ENCODE measurements around the gene KNOP1. TPM values are rescaled to one million over a fixed set of nuclear protein-coding genes. Genes with fewer than 3 reads are reported as not detected.

The KNOP1 gene
- total and polyA plus RNA-seq, 5 donors: 6.1 to 12.5 (median 8.6) TPM

GRCh38 chr16:19696328-19696727, 21.7 kb downstream of the KNOP1 start:
- intact Hi-C loops (cut with DNase I): loop anchor here in 1 of 4 donors (10.0 kb wide), 1 partner anchor 52 kb away; no protein-coding TSS in a partner anchor
- Histone ChIP-seq H3K27ac (ENCODE audit: low read length) (peak overlapping the region; percentile 98), H3K4me1 (ENCODE audit: control insufficient read depth, insufficient read depth, low read length) (peaks cover 18% of the 10 kb centered on the region), H3K27me3 (ENCODE audit: control insufficient read depth, insufficient read depth) (no peaks in the 10 kb centered on the region), H3K9me3 (ENCODE audit: control insufficient read depth, low read length) (no peaks in the 10 kb centered on the region), H3K4me3 (ENCODE audit: low read length) (no peak overlapping the region)
- WGBS: 3% methylated on average over 10 of the region's 10 CpGs
- DNase-seq: peak; percentile 83 to 90 (median 84)
- peak; percentile 66 to 73 for ATAC-seq

DNA sequence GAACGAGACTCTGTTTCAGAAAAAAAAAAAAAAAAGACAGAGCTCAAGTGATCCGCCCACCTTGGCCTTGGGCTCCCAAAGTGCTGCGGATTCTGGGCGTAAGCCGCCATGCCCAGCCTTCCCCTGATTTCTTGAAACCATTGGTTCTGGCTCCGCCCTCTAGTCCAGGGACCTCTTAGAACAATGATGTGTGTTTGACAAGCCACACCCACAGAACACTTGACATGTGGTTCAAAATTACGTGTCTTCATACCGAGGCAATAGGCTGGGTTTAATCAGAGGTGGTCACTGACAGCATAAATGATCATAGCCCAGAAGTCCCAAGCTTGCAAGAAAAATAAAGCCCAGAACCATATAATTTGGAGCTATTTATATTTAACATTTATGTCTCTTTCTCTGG, 23.0 kb downstream of the KNOP1 start:
- intact Hi-C loops (cut with DNase I): loop anchor here in 1 of 4 donors (10.0 kb wide), 1 partner anchor 50 kb away; no protein-coding TSS in a partner anchor
- Histone ChIP-seq H3K4me3 (ENCODE audit: low read length) (no peak overlapping the region), H3K4me1 (ENCODE audit: control insufficient read depth, insufficient read depth, low read length) (peaks cover 22% of the 10 kb centered on the region), H3K27ac (ENCODE audit: low read length) (no peak overlapping the region), H3K9me3 (ENCODE audit: control insufficient read depth, low read length) (no peaks in the 10 kb centered on the region), H3K27me3 (ENCODE audit: control insufficient read depth, insufficient read depth) (no peaks in the 10 kb centered on the region)
- 89% methylated on average over 8 of the region's 8 CpGs for WGBS
- ATAC-seq (no peak), DNase-seq (no peak)

DNA sequence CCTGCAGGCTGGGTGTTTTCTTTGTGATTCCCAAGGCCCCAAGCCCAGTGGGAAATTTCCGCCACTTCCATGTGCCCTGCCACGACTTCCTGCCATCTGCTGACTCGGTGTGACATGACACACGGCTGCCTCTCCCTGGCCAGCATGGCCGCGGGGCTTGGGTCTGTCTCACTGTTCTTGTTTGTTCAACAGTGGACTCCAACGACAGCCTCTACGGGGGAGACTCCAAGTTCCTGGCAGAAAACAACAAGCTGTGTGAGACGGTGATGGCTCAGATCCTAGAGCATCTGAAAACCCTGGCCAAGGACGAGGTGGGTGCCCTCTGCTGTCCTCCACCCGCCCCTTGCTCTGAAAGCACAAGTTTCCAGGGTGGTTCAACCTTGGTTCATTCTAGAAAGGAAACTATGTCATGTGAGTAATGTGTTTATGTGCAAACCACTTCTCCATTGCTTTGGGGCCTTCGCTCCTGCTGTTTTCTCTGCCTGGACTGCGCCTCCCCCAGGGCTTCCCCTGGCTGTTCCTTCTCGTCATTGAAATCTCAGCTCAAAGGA, 26.8 kb downstream of the KNOP1 start:
- H3K9me3 ChIP-seq (ENCODE audit: control insufficient read depth, low read length): no peaks in the 10 kb centered on the region
- H3K27me3 ChIP-seq (ENCODE audit: control insufficient read depth, insufficient read depth): no peaks in the 10 kb centered on the region
- 60% methylated on average over 14 of the region's 14 CpGs for WGBS
- H3K27ac ChIP-seq (ENCODE audit: low read length): peak overlapping the region; percentile 7
- ATAC-seq (peak; percentile 10 to 52), DNase-seq (peak in 1 of 3 donors; percentile 67)
- H3K4me3 ChIP-seq (ENCODE audit: low read length): no peak overlapping the region
- peaks cover 9% of the 10 kb centered on the region for H3K4me1 ChIP-seq (ENCODE audit: control insufficient read depth, insufficient read depth, low read length)
- intact Hi-C loops (cut with DNase I): loop anchor here in 1 of 4 donors (10.0 kb wide), 1 partner anchor 46 kb away; no protein-coding TSS in a partner anchor

DNA sequence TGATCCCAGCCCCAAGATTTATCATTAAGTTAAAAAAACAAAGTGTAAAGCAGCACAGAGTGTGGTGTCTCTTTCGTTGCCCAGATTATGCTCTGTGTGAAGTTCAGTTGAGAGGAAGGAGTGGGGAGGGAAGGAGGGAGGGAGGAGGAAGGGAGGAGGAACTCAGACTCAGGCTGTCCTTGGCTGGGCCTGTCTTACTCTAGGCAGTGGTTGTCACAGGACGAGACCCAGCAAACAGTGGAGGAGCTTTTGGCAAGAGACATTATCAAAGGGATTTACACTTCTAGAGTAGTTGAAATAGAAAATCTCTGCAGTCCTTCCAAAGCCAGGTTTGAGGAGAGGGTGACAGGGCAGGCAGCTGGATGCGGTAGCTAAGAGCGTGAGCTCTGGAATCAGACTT, 27.8 kb downstream of the KNOP1 start:
- DNase-seq (peak in 1 of 3 donors; percentile 64), ATAC-seq (peak; percentile 54 to 70)
- Histone ChIP-seq H3K27ac (ENCODE audit: low read length) (no peak overlapping the region), H3K4me1 (ENCODE audit: control insufficient read depth, insufficient read depth, low read length) (peaks cover 4% of the 10 kb centered on the region), H3K9me3 (ENCODE audit: control insufficient read depth, low read length) (no peaks in the 10 kb centered on the region), H3K27me3 (ENCODE audit: control insufficient read depth, insufficient read depth) (no peaks in the 10 kb centered on the region), H3K4me3 (ENCODE audit: low read length) (no peak overlapping the region)
- intact Hi-C loops (cut with DNase I): loop anchor here in 1 of 4 donors (10.0 kb wide), 1 partner anchor 45 kb away; no protein-coding TSS in a partner anchor
- 60% methylated on average over 4 of the region's 4 CpGs for WGBS

DNA sequence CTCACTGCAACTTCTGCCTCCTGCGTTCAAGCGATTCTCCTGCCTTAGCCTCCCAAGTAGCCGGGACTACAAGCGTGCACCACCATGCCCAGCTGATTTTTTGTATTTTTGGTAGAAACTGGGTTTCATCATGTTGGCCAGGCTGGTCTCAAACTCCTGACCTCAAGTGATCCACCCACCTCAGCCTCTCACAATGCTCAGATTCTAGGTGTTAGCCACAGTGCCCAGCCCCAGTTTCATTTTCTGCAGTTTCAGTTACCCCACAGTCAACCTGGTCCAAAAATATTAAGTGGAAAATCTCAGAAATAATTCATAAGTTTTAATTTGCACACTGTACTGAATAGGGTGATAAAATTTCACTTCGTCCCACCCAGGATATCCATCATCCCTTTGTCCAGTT, 28.7 kb downstream of the KNOP1 start:
- H3K9me3 ChIP-seq (ENCODE audit: control insufficient read depth, low read length): no peaks in the 10 kb centered on the region
- H3K27ac ChIP-seq (ENCODE audit: low read length): no peak overlapping the region
- H3K4me3 ChIP-seq (ENCODE audit: low read length): no peak overlapping the region
- no peaks in the 10 kb centered on the region for H3K27me3 ChIP-seq (ENCODE audit: control insufficient read depth, insufficient read depth)
- intact Hi-C loops (cut with DNase I): no loop called here
- ATAC-seq: no peak
- H3K4me1 ChIP-seq (ENCODE audit: control insufficient read depth, insufficient read depth, low read length): peaks cover 4% of the 10 kb centered on the region
- whole genome bisulfite sequencing: 97% methylated on average over 5 of the region's 5 CpGs
- no peak for DNase-seq

GRCh38 chr16:19688396-19689024, 29.5 kb downstream of the KNOP1 start:
- no peak overlapping the region for H3K4me3 ChIP-seq (ENCODE audit: low read length)
- DNase-seq (no peak), ATAC-seq (no peak)
- intact Hi-C loops (cut with DNase I): no loop called here
- H3K9me3 ChIP-seq (ENCODE audit: control insufficient read depth, low read length): no peaks in the 10 kb centered on the region
- H3K27me3 ChIP-seq (ENCODE audit: control insufficient read depth, insufficient read depth): no peaks in the 10 kb centered on the region
- WGBS: 93% methylated on average over 18 of the region's 18 CpGs
- H3K27ac ChIP-seq (ENCODE audit: low read length): no peak overlapping the region
- peaks cover 4% of the 10 kb centered on the region for H3K4me1 ChIP-seq (ENCODE audit: control insufficient read depth, insufficient read depth, low read length)

GRCh38 chr16:19687279-19687678, 30.7 kb downstream of the KNOP1 start:
- no peaks in the 10 kb centered on the region for H3K9me3 ChIP-seq (ENCODE audit: control insufficient read depth, low read length)
- no peak overlapping the region for H3K4me3 ChIP-seq (ENCODE audit: low read length)
- H3K27ac ChIP-seq (ENCODE audit: low read length): no peak overlapping the region
- DNase-seq (no peak), ATAC-seq (no peak)
- H3K27me3 ChIP-seq (ENCODE audit: control insufficient read depth, insufficient read depth): no peaks in the 10 kb centered on the region
- intact Hi-C loops (cut with DNase I): no loop called here
- H3K4me1 ChIP-seq (ENCODE audit: control insufficient read depth, insufficient read depth, low read length): peaks cover 4% of the 10 kb centered on the region
- 84% methylated on average over 7 of the region's 7 CpGs for WGBS

- ATAC-seq: no peak
- no peak overlapping the region for H3K27ac ChIP-seq (ENCODE audit: low read length)
- no peak overlapping the region for H3K4me3 ChIP-seq (ENCODE audit: low read length)
- WGBS: 98% methylated on average over 4 of the region's 4 CpGs
- no peaks in the 10 kb centered on the region for H3K9me3 ChIP-seq (ENCODE audit: control insufficient read depth, low read length)
- no peak for DNase-seq
- intact Hi-C loops (cut with DNase I): no loop called here
- peaks cover 1% of the 10 kb centered on the region for H3K4me1 ChIP-seq (ENCODE audit: control insufficient read depth, insufficient read depth, low read length)
- H3K27me3 ChIP-seq (ENCODE audit: control insufficient read depth, insufficient read depth): no peaks in the 10 kb centered on the region
These were observed 32.9 kb downstream of the KNOP1 start for GRCh38 chr16:19685176-19685575.

GRCh38 chr16:19683453-19684236, 34.4 kb downstream of the KNOP1 start:
- ATAC-seq (no peak), DNase-seq (no peak)
- Histone ChIP-seq H3K4me1 (ENCODE audit: control insufficient read depth, insufficient read depth, low read length) (no peaks in the 10 kb centered on the region), H3K9me3 (ENCODE audit: control insufficient read depth, low read length) (no peaks in the 10 kb centered on the region), H3K27me3 (ENCODE audit: control insufficient read depth, insufficient read depth) (no peaks in the 10 kb centered on the region), H3K27ac (ENCODE audit: low read length) (no peak overlapping the region), H3K4me3 (ENCODE audit: low read length) (no peak overlapping the region)
- 95% methylated on average over 6 of the region's 6 CpGs for WGBS
- intact Hi-C loops (cut with DNase I): no loop called here

GRCh38 chr16:19681637-19682036, 36.4 kb downstream of the KNOP1 start:
- ATAC-seq (no peak), DNase-seq (no peak)
- H3K9me3 ChIP-seq (ENCODE audit: control insufficient read depth, low read length): no peaks in the 10 kb centered on the region
- H3K4me3 ChIP-seq (ENCODE audit: low read length): no peak overlapping the region
- no peaks in the 10 kb centered on the region for H3K4me1 ChIP-seq (ENCODE audit: control insufficient read depth, insufficient read depth, low read length)
- 92% methylated on average over 12 of the region's 12 CpGs for WGBS
- intact Hi-C loops (cut with DNase I): no loop called here
- no peaks in the 10 kb centered on the region for H3K27me3 ChIP-seq (ENCODE audit: control insufficient read depth, insufficient read depth)
- H3K27ac ChIP-seq (ENCODE audit: low read length): no peak overlapping the region

GRCh38 chr16:19680881-19681340, 37.1 kb downstream of the KNOP1 start:
- peak in 1 of 2 donors; percentile 41 for ATAC-seq
- 79% methylated on average over 6 of the region's 6 CpGs for WGBS
- intact Hi-C loops (cut with DNase I): no loop called here
- DNase-seq: no peak
- H3K9me3 ChIP-seq (ENCODE audit: control insufficient read depth, low read length): no peaks in the 10 kb centered on the region
- H3K27me3 ChIP-seq (ENCODE audit: control insufficient read depth, insufficient read depth): no peaks in the 10 kb centered on the region
- no peak overlapping the region for H3K4me3 ChIP-seq (ENCODE audit: low read length)
- no peak overlapping the region for H3K27ac ChIP-seq (ENCODE audit: low read length)
- no peaks in the 10 kb centered on the region for H3K4me1 ChIP-seq (ENCODE audit: control insufficient read depth, insufficient read depth, low read length)
